GM23338 (cell line): ENCODE results near the gene ZNF609. TPM values are rescaled to one million over a fixed set of nuclear protein-coding genes. Genes with fewer than 3 reads are reported as not detected.

ENCODE experiments used
- ATAC-seq: fragments of 200-7000 bp; cut with Tn5 transposase; 3 replicates; pipeline ENCODE4 v1.9.1; 2020
- DNase-seq: peaks from one replicate; pipeline ENCODE4 v3.0.0-alpha.2; 2015; ENCODE audit warnings: low spot score
- H2AFZ ChIP-seq: fragments of 200-600 bp; sonication (generic); 2 replicates; pipeline ENCODE4 v1.8.0; 2016; ENCODE audit warnings: antibody characterized with exemption, mild to moderate bottlenecking, moderate library complexity
- H3F3A ChIP-seq: fragments of 200-600 bp; sonication (generic); replicated peaks from 2 replicates; pipeline ENCODE4 v1.8.0; 2017; ENCODE audit warnings: antibody characterized with exemption, mixed run types, low read depth
- H3K27ac ChIP-seq: fragments of 200-600 bp; sonication (generic); 2 replicates; pipeline ENCODE4 v1.6.1; 2016; ENCODE audit warnings: low read depth
- H3K27me3 ChIP-seq: fragments of 200-600 bp; sonication (generic); 2 replicates; pipeline ENCODE4 v1.8.0; 2016; ENCODE audit warnings: mild to moderate bottlenecking, mixed run types, moderate library complexity; ENCODE audit not compliant: insufficient read depth
- H3K36me3 ChIP-seq: fragments of 200-600 bp; sonication (generic); 2 replicates; pipeline ENCODE4 v1.8.0; 2016; ENCODE audit warnings: mild to moderate bottlenecking; ENCODE audit not compliant: insufficient read depth
- H3K4me1 ChIP-seq: fragments of 200-600 bp; sonication (generic); 2 replicates; pipeline ENCODE4 v1.8.0; 2016; ENCODE audit warnings: mild to moderate bottlenecking, moderate library complexity; ENCODE audit not compliant: insufficient read depth
- H3K4me2 ChIP-seq: fragments of 200-600 bp; sonication (generic); 2 replicates; pipeline ENCODE4 v1.7.1; 2017; ENCODE audit warnings: mixed run types
- H3K4me3 ChIP-seq: fragments of 200-600 bp; sonication (generic); 2 replicates; pipeline ENCODE4 v1.6.1; 2016; ENCODE audit warnings: mixed run types
- H3K79me2 ChIP-seq: fragments of 200-600 bp; sonication (generic); replicated peaks from 2 replicates; pipeline ENCODE4 v1.8.0; 2017; ENCODE audit warnings: mild to moderate bottlenecking; ENCODE audit not compliant: insufficient read depth
- H3K9me2 ChIP-seq: fragments of 200-600 bp; sonication (generic); 2 replicates; pipeline ENCODE4 v1.8.0; 2017; ENCODE audit not compliant: insufficient read depth
- H4K20me1 ChIP-seq: fragments of 200-600 bp; sonication (generic); replicated peaks from 2 replicates; pipeline ENCODE4 v1.8.0; 2017; ENCODE audit warnings: mild to moderate bottlenecking; ENCODE audit not compliant: insufficient read depth
- H3K27ac Mint-ChIP-seq: 2 replicates; pipeline ENCODE4 v1.8.0; 2020; ENCODE audit warnings: inconsistent platforms, mild to moderate bottlenecking, moderate library complexity, mixed read lengths
- H3K27me3 Mint-ChIP-seq: 3 replicates; pipeline ENCODE4 v1.8.0; 2022; ENCODE audit warnings: low read depth, mild to moderate bottlenecking, moderate library complexity, mixed read lengths, inconsistent platforms; ENCODE audit not compliant: insufficient read depth, poor library complexity
- H3K36me3 Mint-ChIP-seq: 3 replicates; pipeline ENCODE4 v1.8.0; 2021; ENCODE audit warnings: low read depth, mild to moderate bottlenecking, inconsistent platforms, moderate library complexity, mixed read lengths
- H3K4me1 Mint-ChIP-seq: 3 replicates; pipeline ENCODE4 v1.8.0; 2020; ENCODE audit warnings: mild to moderate bottlenecking, inconsistent platforms, mixed read lengths
- H3K4me3 Mint-ChIP-seq: 3 replicates; pipeline ENCODE4 v1.8.0; 2021; ENCODE audit warnings: moderate library complexity, mild to moderate bottlenecking, inconsistent platforms, mixed read lengths
- H3K9me3 Mint-ChIP-seq: 3 replicates; pipeline ENCODE4 v1.8.0; 2020; ENCODE audit warnings: moderate library complexity, mild to moderate bottlenecking, inconsistent platforms, mixed read lengths
- CREB1 ChIP-seq: fragments of 250-450 bp; sonication (Bioruptor Pico); IDR thresholded peaks from 2 replicates; pipeline ENCODE4 v1.5.0; 2020; ENCODE audit warnings: low read depth, mild to moderate bottlenecking, moderate library complexity
- CTCF ChIP-seq, 2 experiments: fragments of 200-600 bp in 1 of 2; sonication (generic) in 1 of 2; conservative IDR thresholded peaks; 2 replicates each; pipeline versions ENCODE4 v1.5.1 to v1.6.1; 2016 to 2017; ENCODE audit warnings: antibody characterized with exemption in 2 of 2, low read depth in 2 of 2, mild to moderate bottlenecking in 2 of 2, moderate library complexity in 1 of 2
- ETS1 ChIP-seq: IDR thresholded peaks from 2 replicates; pipeline ENCODE4 v1.6.1; 2016; ENCODE audit warnings: antibody characterized with exemption
- EZH2 ChIP-seq: fragments of 200-600 bp; sonication (generic); IDR thresholded peaks from one replicate; pipeline ENCODE4 v1.8.0; 2017; ENCODE audit warnings: antibody characterized with exemption, mild to moderate bottlenecking, low read depth; ENCODE audit not compliant: unreplicated experiment
- EZH2phosphoT487 ChIP-seq: fragments of 200-600 bp; sonication (generic); IDR thresholded peaks from one replicate; pipeline ENCODE4 v1.8.1; 2018; ENCODE audit warnings: antibody characterized with exemption; ENCODE audit not compliant: unreplicated experiment
- JUNB ChIP-seq: IDR thresholded peaks from one replicate; pipeline ENCODE4 v1.6.1; 2016; ENCODE audit warnings: antibody characterized with exemption; ENCODE audit not compliant: unreplicated experiment
- NANOG ChIP-seq: IDR thresholded peaks from 2 replicates; pipeline ENCODE4 v1.6.1; 2016; ENCODE audit warnings: antibody characterized with exemption, borderline replicate concordance
- POLR2AphosphoS5 ChIP-seq: IDR thresholded peaks from 2 replicates; pipeline ENCODE4 v1.6.1; 2016; ENCODE audit warnings: antibody characterized with exemption, low read depth
- REST ChIP-seq: IDR thresholded peaks from one replicate; pipeline ENCODE4 v1.6.1; 2018; ENCODE audit warnings: antibody characterized with exemption; ENCODE audit not compliant: unreplicated experiment
- STAT1 ChIP-seq: IDR thresholded peaks from one replicate; pipeline ENCODE4 v1.6.1; 2016; ENCODE audit warnings: antibody characterized with exemption; ENCODE audit not compliant: unreplicated experiment
- ZNF114 ChIP-seq: fragments of 250-450 bp; sonication (Bioruptor Pico); IDR thresholded peaks from 2 replicates; pipeline ENCODE4 v1.5.0; 2020; ENCODE audit warnings: mild to moderate bottlenecking, moderate library complexity
- ZNF331 ChIP-seq: fragments of 250-450 bp; sonication (Bioruptor Pico); IDR thresholded peaks from 2 replicates; pipeline ENCODE4 v1.5.0; 2020; ENCODE audit warnings: low read depth, mild to moderate bottlenecking, moderate library complexity
- ZNF462 ChIP-seq: fragments of 250-450 bp; sonication (Bioruptor Pico); IDR thresholded peaks from 2 replicates; pipeline ENCODE4 v1.5.0; 2020; ENCODE audit warnings: mild to moderate bottlenecking, moderate library complexity
- polyA plus RNA-seq: library from polyadenylated mRNA; unstranded; fragments of >200 nt; fragmentation: Nextera tagmentation; extraction: Ambion mirVana; gene quantifications from 2 replicates; pipeline ENCODE4 v1.2.1, GENCODE V29; 2016
- total RNA-seq: library from RNA; depleted of rRNA; stranded (reverse); fragments of >200 nt; shearing (Covaris generic); gene quantifications from 2 replicates; pipeline ENCODE4 v1.2.3, GENCODE V29; 2014

Gene ZNF609
- total and polyA plus RNA-seq, 2 experiments from 2014 or later = 26.4 to 40.2 TPM

- no peaks in the 10 kb centered on the region for H3K27me3 Mint-ChIP-seq
- peaks cover 19% of the 10 kb centered on the region for H3K4me1 Mint-ChIP-seq
- Histone ChIP-seq H4K20me1 (peaks cover 27% of the 10 kb centered on the region), H3K9me2 (no peaks in the 10 kb centered on the region), H3K4me3 (no peak overlapping the region), H3K4me2 (no peak overlapping the region), H3K27me3 (no peaks in the 10 kb centered on the region), H2AFZ (no peak overlapping the region), H3K4me1 (peaks cover 12% of the 10 kb centered on the region; the same call in 1 of the 2 replicates), H3K27ac (no peak overlapping the region), H3F3A (no peaks in the 10 kb centered on the region), H3K79me2 (peaks cover 95% of the 10 kb centered on the region), H3K36me3 (no peaks in the 10 kb centered on the region)
- DNase-seq (no peak), ATAC-seq (no peak)
- no peak overlapping the region for H3K4me3 Mint-ChIP-seq
- no peaks in the 10 kb centered on the region; the same call in 2 of the 3 replicates for H3K9me3 Mint-ChIP-seq
- H3K36me3 Mint-ChIP-seq = peaks cover 8% of the 10 kb centered on the region
- H3K27ac Mint-ChIP-seq = no peak overlapping the region; the same call in 1 of the 2 replicates
- no peak for TF ChIP-seq ETS1
- no peak for TF ChIP-seq CTCF (conservative IDR thresholded peaks at IDR 0.05; ENCODE audit: low read depth in 2 of 2)
- no peak for TF ChIP-seq EZH2
- no peak for TF ChIP-seq JUNB
- TF ChIP-seq ZNF462 (CRISPR knock-in tag) = no peak
- TF ChIP-seq STAT1 = no peak
- TF ChIP-seq ZNF114 (CRISPR knock-in tag) = no peak
- TF ChIP-seq POLR2AphosphoS5 = no peak
- TF ChIP-seq EZH2phosphoT487 = no peak
- TF ChIP-seq CREB1 (CRISPR knock-in tag) = no peak
- TF ChIP-seq REST = no peak
- no peak for TF ChIP-seq NANOG
- no peak for TF ChIP-seq ZNF331
Observed at GRCh38 chr15:64560501-64560900, 100.1 kb downstream of the ZNF609 start.
